HepG2 (cell line): ENCODE results near the gene CCDC80. TPM values are rescaled to one million over a fixed set of nuclear protein-coding genes. Genes with fewer than 3 reads are reported as not detected.

ENCODE experiments used
- ATAC-seq: fragments of 200-7000 bp; cut with Tn5 transposase; 3 replicates; pipeline ENCODE4 v1.9.1; 2020; ENCODE audit warnings: mild to moderate bottlenecking, moderate library complexity
- BruUV-seq: library from RNA; stranded (reverse); fragments of 400-500 nt; replicated peaks from 2 replicates; lab custom pipeline; 2021; lab: Mats Ljungman, UMichigan
- CTCF ChIA-PET: fragments of 300-600 bp; formaldehyde crosslinking; extraction: SDS; loops from one replicate; lab custom pipeline; 2021; ENCODE audit warnings: low total read pairs, inconsistent platforms, low intra/inter-chr PET ratio; lab: Yijun Ruan, JAX
- POLR2A ChIA-PET: fragments of 350-600 bp; sonication (Branson Sonifier 250); formaldehyde crosslinking; loops from one replicate; lab custom pipeline; 2020; ENCODE audit warnings: antibody characterized with exemption, inconsistent platforms; lab: Yijun Ruan, JAX
- DNase-seq: peaks from one replicate; pipeline ENCODE4 v3.0.0-alpha.2; 2015; ENCODE audit warnings: low spot score
- FAIRE-seq: peaks from 3 replicates; lab custom pipeline; 2011; peaks lifted over from hg19 to GRCh38; lab: Jason Lieb, UNC
- H2AFZ ChIP-seq: one replicate; pipeline ENCODE4 v1.6.1; 2011; ENCODE audit warnings: low read length, inconsistent platforms
- H3K27ac ChIP-seq: fragments of 300-600 bp; 3 replicates; pipeline ENCODE4 v1.8.0; 2011; ENCODE audit warnings: mixed run types, mild to moderate bottlenecking, mixed read lengths, low read length, inconsistent platforms; ENCODE audit not compliant: insufficient read depth; ENCODE audit errors: extremely low read length
- H3K27me3 ChIP-seq, 2 experiments: fragments of 200-600 bp in 1 of 2; 2 replicates in 1 of 2; 3 replicates in 1 of 2; pipeline versions ENCODE4 v1.6.0 to v1.8.0; 2011; ENCODE audit warnings: low read length in 2 of 2, mild to moderate bottlenecking in 2 of 2, moderate library complexity in 2 of 2, inconsistent platforms in 1 of 2; ENCODE audit not compliant: insufficient read depth in 2 of 2, control insufficient read depth in 1 of 2
- H3K36me3 ChIP-seq, 2 experiments: fragments of 200-600 bp in 1 of 2; replicated peaks in 1 of 2; 2 replicates in 1 of 2; 3 replicates in 1 of 2; pipeline versions ENCODE4 v1.5.1 to v1.8.0; 2011; ENCODE audit warnings: low read length in 2 of 2, inconsistent platforms in 1 of 2; ENCODE audit not compliant: insufficient read depth in 2 of 2, control insufficient read depth in 1 of 2
- H3K4me1 ChIP-seq: 2 replicates; pipeline ENCODE4 v1.5.1; 2012; ENCODE audit warnings: low read length, inconsistent platforms; ENCODE audit not compliant: insufficient read depth
- H3K4me2 ChIP-seq: 2 replicates; pipeline ENCODE4 v1.6.0; 2011; ENCODE audit warnings: low read depth, low read length, inconsistent platforms
- H3K4me3 ChIP-seq, 3 experiments: fragments of 200-600 bp in 1 of 3; sonication (generic), shearing (Covaris generic) in 1 of 3; replicated peaks in 1 of 3; 2 replicates each; pipeline ENCODE4 v1.5.1; 2011 to 2016; ENCODE audit warnings: low read length in 3 of 3, inconsistent platforms in 2 of 3, low read depth in 2 of 3, mild to moderate bottlenecking in 2 of 3, control low read depth in 1 of 3, mixed read lengths in 1 of 3; ENCODE audit not compliant: insufficient read depth in 1 of 3
- H3K79me2 ChIP-seq: one replicate; pipeline ENCODE4 v1.6.1; 2011; ENCODE audit warnings: low read length, inconsistent platforms; ENCODE audit not compliant: insufficient read depth
- H3K9ac ChIP-seq: 2 replicates; pipeline ENCODE4 v1.6.0; 2011; ENCODE audit warnings: mild to moderate bottlenecking, low read depth, low read length, inconsistent platforms; ENCODE audit not compliant: insufficient read depth
- H3K9me3 ChIP-seq: 2 replicates; pipeline ENCODE4 v1.5.1; 2012; ENCODE audit warnings: mild to moderate bottlenecking, low read length
- H4K20me1 ChIP-seq: 2 replicates; pipeline ENCODE4 v1.6.0; 2011; ENCODE audit warnings: inconsistent platforms, mild to moderate bottlenecking, low read length, moderate library complexity; ENCODE audit not compliant: insufficient read depth
- ARNTL ChIP-seq: sonication (generic); formaldehyde crosslinking; IDR thresholded peaks from 2 replicates; pipeline ENCODE4 v1.4.0; 2020; ENCODE audit warnings: mild to moderate bottlenecking, missing genetic modification reagents
- ATF2 ChIP-seq: sonication (generic); formaldehyde crosslinking; IDR thresholded peaks from 2 replicates; pipeline ENCODE4 v1.4.0; 2020; ENCODE audit warnings: missing genetic modification reagents
- CAMTA2 ChIP-seq: sonication (generic); formaldehyde crosslinking; IDR thresholded peaks from 2 replicates; pipeline ENCODE4 v1.4.0; 2020; ENCODE audit warnings: mild to moderate bottlenecking, missing genetic modification reagents, borderline replicate concordance
- CEBPB ChIP-seq: IDR thresholded peaks from 2 replicates; pipeline ENCODE4 v1.6.1; 2011; ENCODE audit warnings: low read depth, low read length, improper control_type of control experiment, borderline replicate concordance
- CENPT ChIP-seq: sonication (generic); formaldehyde crosslinking; IDR thresholded peaks from 2 replicates; pipeline ENCODE4 v1.8.0; 2022; ENCODE audit warnings: low read depth, mild to moderate bottlenecking, moderate library complexity, missing genetic modification reagents
- ETV5 ChIP-seq: IDR thresholded peaks from 2 replicates; pipeline ENCODE4 v1.6.1; 2018; ENCODE audit warnings: missing biosample characterization, missing genetic modification reagents, inconsistent platforms, borderline replicate concordance
- LCORL ChIP-seq, 2 experiments: fragments of 450-650 bp in 1 of 2; sonication (generic) in 1 of 2; formaldehyde crosslinking in 1 of 2; IDR thresholded peaks; 2 replicates each; pipeline versions ENCODE4 v1.5.0 to v1.6.1; 2017 to 2020; ENCODE audit warnings: antibody characterized with exemption in 1 of 2, missing genetic modification reagents in 1 of 2
- MXD4 ChIP-seq: IDR thresholded peaks from 2 replicates; pipeline ENCODE4 v1.6.1; 2016; ENCODE audit warnings: mild to moderate bottlenecking, missing biosample characterization, missing genetic modification reagents
- NR0B2 ChIP-seq: sonication (generic); formaldehyde crosslinking; IDR thresholded peaks from 2 replicates; pipeline ENCODE4 v1.4.0; 2020; ENCODE audit warnings: mild to moderate bottlenecking, missing genetic modification reagents
- PREB ChIP-seq: sonication (generic); formaldehyde crosslinking; IDR thresholded peaks from 2 replicates; pipeline ENCODE4 v1.4.0; 2020; ENCODE audit warnings: missing genetic modification reagents
- SP5 ChIP-seq: IDR thresholded peaks from 2 replicates; pipeline ENCODE4 v1.6.1; 2016; ENCODE audit warnings: low read depth, borderline replicate concordance
- TCF7L2 ChIP-seq: IDR thresholded peaks from 2 replicates; pipeline ENCODE4 v1.6.1; 2011; ENCODE audit warnings: mild to moderate bottlenecking, low read depth, low read length, moderate library complexity
- ZBTB43 ChIP-seq: sonication (generic); formaldehyde crosslinking; conservative IDR thresholded peaks from 2 replicates; pipeline ENCODE4 v1.4.0; 2020; ENCODE audit warnings: missing genetic modification reagents
- ZNF136 ChIP-seq: sonication (generic); formaldehyde crosslinking; IDR thresholded peaks from 2 replicates; pipeline ENCODE4 v1.8.1; 2022; ENCODE audit warnings: low read depth, mild to moderate bottlenecking, moderate library complexity, missing genetic modification reagents
- ZNF878 ChIP-seq: sonication (generic); formaldehyde crosslinking; IDR thresholded peaks from 2 replicates; pipeline ENCODE4 v1.8.1; 2023; ENCODE audit warnings: mild to moderate bottlenecking, missing genetic modification reagents, moderate library complexity
- ZXDC ChIP-seq: sonication (generic); formaldehyde crosslinking; IDR thresholded peaks from 2 replicates; pipeline ENCODE4 v1.5.0; 2020; ENCODE audit warnings: mild to moderate bottlenecking, missing genetic modification reagents
- WGBS: methylation state at CpG from one replicate; pipeline ENCODE4 v1.1.6; 2017; ENCODE audit warnings: low lambda C conversion rate; 5-methylcytosine and 5-hydroxymethylcytosine counted together
- in situ Hi-C: cut with HindIII; loops from 2 replicates; pipeline ENCODE4 v1.10.0; 2017; ENCODE audit warnings: low pct_unique_long_range_greater_than_20kb; ENCODE audit not compliant: extremely low pct_ligation_motif_present
- intact Hi-C: fragments of 100-400 bp; cut with micrococcal nuclease; formaldehyde crosslinking; loops from one replicate; pipeline ENCODE4 v1.10.0; 2022; ENCODE audit not compliant: unreplicated experiment
- polyA plus RNA-seq, 8 experiments: library from polyadenylated mRNA; depleted of rRNA in 3 of 8; stranded (reverse) in 7 of 8; unstranded in 1 of 8; fragments of >200 nt; fragmentation: Illumina TruSeq in 4 of 8; extraction: Trizol in 4 of 8; gene quantifications; 2 replicates each; pipeline versions ENCODE4 v1.2.1 to v1.2.3, GENCODE V29; 2011 to 2016; ENCODE audit warnings: low read depth in 4 of 8, missing spikeins in 1 of 8, mixed read lengths in 1 of 8; ENCODE audit not compliant: insufficient read depth in 1 of 8
- total RNA-seq, 5 experiments: library from RNA; depleted of rRNA; stranded (reverse); fragments of >200 nt; fragmentation: Illumina TruSeq; extraction: Trizol; gene quantifications; 2 replicates each; pipeline ENCODE4 v1.2.3, GENCODE V29; 2016; ENCODE audit warnings: low read depth in 1 of 5

CCDC80 gene
- total and polyA plus RNA-seq, 2 of the 13 experiments (the other 11 are each of a cell fraction or from before 2014, with no cell fraction given) = not detected

- H3K27ac ChIP-seq = no peak overlapping the region
- DNase-seq = no peak
- H4K20me1 ChIP-seq = no peaks in the 10 kb centered on the region
- intact Hi-C loops (no loop called here), in situ Hi-C loops (no loop called here)
- H3K36me3 ChIP-seq = no peaks in the 10 kb centered on the region
- no peaks in the 10 kb centered on the region for H3K79me2 ChIP-seq
- POLR2A ChIA-PET = no interaction called here
- no peak for ATAC-seq
- CTCF ChIA-PET = no interaction called here
- WGBS = 2% methylated on average over 5 of the region's 5 CpGs
- no peaks in the 10 kb centered on the region for H3K9me3 ChIP-seq
- H2AFZ ChIP-seq = no peak overlapping the region
- no peak for FAIRE-seq
- H3K27me3 ChIP-seq = peaks cover 0 to 11% of the 10 kb centered on the region in 2 experiments; a peak in 2 of 5 replicates
- no peak overlapping the region for H3K9ac ChIP-seq
- no peaks in the 10 kb centered on the region for H3K4me1 ChIP-seq
- no peak overlapping the region for H3K4me3 ChIP-seq
- BruUV-seq = no TSS peak
- TF ChIP-seq CEBPB (no peak), MXD4 (CRISPR knock-in tag) (no peak), ATF2 (CRISPR knock-in tag) (no peak), ZNF136 (CRISPR knock-in tag) (no peak), ZBTB43 (CRISPR knock-in tag) (no peak), CENPT (CRISPR knock-in tag) (no peak), SP5 (no peak), TCF7L2 (no peak), ZXDC (CRISPR knock-in tag) (no peak), CAMTA2 (no peak), LCORL (IDR thresholded peaks at IDR 0.05) (no peak), LCORL (CRISPR knock-in tag; IDR thresholded peaks at IDR 0.05) (no peak), ZNF878 (CRISPR knock-in tag) (no peak), ARNTL (CRISPR knock-in tag) (no peak), PREB (CRISPR knock-in tag) (no peak), ETV5 (CRISPR knock-in tag) (no peak), NR0B2 (no peak)
- H3K4me2 ChIP-seq = no peak overlapping the region
Measured at GRCh38 chr3:112672716-112673541, 32.0 kb upstream of the CCDC80 start.
